ENCODE measurements around the gene DNAH5. TPM values are rescaled to one million over a fixed set of nuclear protein-coding genes. Genes with fewer than 3 reads are reported as not detected.

Gene DNAH5, protein sequence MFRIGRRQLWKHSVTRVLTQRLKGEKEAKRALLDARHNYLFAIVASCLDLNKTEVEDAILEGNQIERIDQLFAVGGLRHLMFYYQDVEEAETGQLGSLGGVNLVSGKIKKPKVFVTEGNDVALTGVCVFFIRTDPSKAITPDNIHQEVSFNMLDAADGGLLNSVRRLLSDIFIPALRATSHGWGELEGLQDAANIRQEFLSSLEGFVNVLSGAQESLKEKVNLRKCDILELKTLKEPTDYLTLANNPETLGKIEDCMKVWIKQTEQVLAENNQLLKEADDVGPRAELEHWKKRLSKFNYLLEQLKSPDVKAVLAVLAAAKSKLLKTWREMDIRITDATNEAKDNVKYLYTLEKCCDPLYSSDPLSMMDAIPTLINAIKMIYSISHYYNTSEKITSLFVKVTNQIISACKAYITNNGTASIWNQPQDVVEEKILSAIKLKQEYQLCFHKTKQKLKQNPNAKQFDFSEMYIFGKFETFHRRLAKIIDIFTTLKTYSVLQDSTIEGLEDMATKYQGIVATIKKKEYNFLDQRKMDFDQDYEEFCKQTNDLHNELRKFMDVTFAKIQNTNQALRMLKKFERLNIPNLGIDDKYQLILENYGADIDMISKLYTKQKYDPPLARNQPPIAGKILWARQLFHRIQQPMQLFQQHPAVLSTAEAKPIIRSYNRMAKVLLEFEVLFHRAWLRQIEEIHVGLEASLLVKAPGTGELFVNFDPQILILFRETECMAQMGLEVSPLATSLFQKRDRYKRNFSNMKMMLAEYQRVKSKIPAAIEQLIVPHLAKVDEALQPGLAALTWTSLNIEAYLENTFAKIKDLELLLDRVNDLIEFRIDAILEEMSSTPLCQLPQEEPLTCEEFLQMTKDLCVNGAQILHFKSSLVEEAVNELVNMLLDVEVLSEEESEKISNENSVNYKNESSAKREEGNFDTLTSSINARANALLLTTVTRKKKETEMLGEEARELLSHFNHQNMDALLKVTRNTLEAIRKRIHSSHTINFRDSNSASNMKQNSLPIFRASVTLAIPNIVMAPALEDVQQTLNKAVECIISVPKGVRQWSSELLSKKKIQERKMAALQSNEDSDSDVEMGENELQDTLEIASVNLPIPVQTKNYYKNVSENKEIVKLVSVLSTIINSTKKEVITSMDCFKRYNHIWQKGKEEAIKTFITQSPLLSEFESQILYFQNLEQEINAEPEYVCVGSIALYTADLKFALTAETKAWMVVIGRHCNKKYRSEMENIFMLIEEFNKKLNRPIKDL (N-terminal part only)
- polyA plus RNA-seq: 1.2 and 2.1 TPM in 2 replicates

DNA sequence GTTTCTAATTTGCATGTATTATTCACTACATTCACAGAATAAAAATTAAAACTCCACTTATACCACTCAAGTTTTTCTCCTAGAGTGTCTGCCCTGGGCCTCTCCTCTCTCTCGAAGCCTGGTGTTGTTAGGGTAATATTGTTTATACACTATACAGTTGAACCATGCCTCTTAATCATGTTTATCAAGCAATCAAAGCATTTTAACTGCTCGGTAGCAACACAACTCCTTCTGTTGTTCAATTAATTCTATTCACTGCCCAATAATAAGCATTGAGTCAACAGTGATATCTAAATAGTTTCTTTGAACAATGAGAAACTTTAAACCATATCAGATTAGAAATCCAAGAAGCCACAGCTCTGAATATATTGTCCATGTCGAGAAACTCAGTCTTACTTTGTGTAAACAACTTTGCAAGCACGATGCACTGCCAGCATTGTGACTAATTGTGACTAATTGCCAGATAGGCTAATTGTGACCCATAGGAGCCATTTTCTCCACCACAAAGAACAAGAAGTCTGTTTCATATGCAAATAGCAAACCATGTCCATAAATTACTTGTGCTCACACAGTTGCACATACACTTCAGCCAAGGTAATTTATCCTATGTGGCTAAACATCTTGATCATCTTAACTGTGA lies at the start of gene DNAH5:
TSS of gene DNAH5 (minus strand) at position 129 of the 640 bp plus-strand sequence. CDS start 250 bp downstream, outside the sequence.

Other genes starting within 250 kb of the DNAH5 start
- 33.4 and 40.3 TPM in 2 replicates for gene TRIO, start 198.7 kb upstream of the DNAH5 start, polyA plus RNA-seq

Measured in Purkinje cell (primary cell).